Ramos (cell line): ENCODE measurements around the gene ZNF786.
"Not testable (repeated sequence)": the region's sequence is repeated elsewhere in the genome, so short reads cannot be mapped to it uniquely, and the experiment has no call there.

Experiments used
- in situ Hi-C: fragments of 300-500 bp; cut with MboI; formaldehyde crosslinking; loops from one replicate; pipeline ENCODE4 v1.14.3; 2022; ENCODE audit warnings: low sequenced_read_pairs; ENCODE audit not compliant: unreplicated experiment

ZNF786 gene

GRCh38 chr7:149085866-149086265, 4.7 kb downstream of the ZNF786 start:
- in situ Hi-C loops, result no loop called here

DNA sequence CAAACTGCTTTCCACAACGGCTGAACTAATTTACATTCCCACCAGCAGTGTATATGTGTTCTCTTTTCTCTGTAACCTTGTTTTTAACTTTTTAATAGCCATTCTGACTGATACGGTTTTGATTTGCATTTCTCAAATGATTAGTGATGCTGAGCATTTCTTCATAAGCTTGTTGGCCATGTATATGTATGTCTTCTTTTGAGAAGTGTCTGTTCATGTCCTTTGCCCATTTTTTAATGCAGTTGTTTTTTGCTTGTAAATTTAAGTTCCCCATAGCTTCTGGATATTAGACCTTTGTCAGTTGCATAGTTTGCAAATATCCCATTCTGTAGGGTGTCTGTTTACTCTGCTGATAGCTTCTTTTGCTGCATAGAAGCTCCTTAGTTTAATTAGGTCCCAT, 6.1 kb downstream of the ZNF786 start:
- in situ Hi-C loops, result no loop called here

GRCh38 chr7:149081914-149082313, 8.6 kb downstream of the ZNF786 start:
- in situ Hi-C loops, result no loop called here

GRCh38 chr7:149077594-149077993, 12.9 kb downstream of the ZNF786 start:
- in situ Hi-C loops, result no loop called here

- in situ Hi-C loops, result no loop called here
These were observed 15.2 kb downstream of the ZNF786 start for GRCh38 chr7:149075286-149075685.

DNA sequence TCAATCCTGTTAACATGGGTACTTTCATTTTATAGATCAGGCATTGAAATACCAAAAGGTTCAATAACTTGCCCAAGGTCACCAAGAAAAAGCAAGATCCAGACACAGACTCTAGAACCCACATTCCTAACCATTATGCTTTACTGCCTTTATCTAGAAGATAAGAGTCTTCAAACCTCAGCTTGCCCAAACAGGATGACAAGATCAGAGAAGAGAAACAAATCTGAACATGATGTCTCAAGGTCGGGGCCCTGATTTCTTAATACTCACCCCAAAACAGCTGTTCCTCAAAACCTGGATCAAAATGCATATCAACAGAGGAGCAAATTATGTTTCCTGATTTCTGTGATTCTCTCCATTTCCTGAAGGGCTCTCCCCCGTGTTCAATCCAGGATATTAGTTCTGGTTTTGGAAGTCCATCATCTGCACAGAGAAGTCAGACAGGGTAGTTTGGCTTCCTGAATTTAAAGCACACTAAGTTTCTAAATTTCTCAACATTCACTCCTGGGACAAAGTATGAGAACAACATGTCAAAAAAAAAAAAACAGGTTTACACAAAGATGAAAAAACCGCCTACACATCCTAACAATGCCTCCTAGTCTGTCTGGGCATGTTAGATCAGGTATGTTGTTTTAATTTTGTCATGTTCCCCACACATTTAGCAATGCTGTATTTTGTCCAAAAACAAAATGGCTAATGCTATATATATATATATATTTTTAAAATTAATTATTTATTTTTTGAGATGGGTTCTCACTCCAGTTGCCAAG, 16.2 kb downstream of the ZNF786 start:
- in situ Hi-C loops, result no loop called here

DNA sequence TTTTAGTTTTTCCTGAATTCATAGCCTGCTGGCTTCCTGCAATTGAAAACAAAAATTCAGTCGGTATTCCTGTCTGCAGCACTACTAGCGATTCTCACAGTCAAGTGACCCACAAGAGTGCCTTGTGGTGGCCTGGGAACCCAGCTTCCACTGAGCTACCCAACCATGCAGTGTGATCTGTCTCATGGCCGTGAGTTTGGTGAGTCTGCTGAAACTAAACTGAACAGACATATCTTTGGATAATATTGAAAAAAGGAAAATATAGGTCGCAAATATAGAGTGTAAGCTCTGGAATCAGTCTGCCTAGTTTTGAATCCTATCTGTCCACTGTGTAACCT, 18.1 kb downstream of the ZNF786 start:
- in situ Hi-C loops, result no loop called here

DNA sequence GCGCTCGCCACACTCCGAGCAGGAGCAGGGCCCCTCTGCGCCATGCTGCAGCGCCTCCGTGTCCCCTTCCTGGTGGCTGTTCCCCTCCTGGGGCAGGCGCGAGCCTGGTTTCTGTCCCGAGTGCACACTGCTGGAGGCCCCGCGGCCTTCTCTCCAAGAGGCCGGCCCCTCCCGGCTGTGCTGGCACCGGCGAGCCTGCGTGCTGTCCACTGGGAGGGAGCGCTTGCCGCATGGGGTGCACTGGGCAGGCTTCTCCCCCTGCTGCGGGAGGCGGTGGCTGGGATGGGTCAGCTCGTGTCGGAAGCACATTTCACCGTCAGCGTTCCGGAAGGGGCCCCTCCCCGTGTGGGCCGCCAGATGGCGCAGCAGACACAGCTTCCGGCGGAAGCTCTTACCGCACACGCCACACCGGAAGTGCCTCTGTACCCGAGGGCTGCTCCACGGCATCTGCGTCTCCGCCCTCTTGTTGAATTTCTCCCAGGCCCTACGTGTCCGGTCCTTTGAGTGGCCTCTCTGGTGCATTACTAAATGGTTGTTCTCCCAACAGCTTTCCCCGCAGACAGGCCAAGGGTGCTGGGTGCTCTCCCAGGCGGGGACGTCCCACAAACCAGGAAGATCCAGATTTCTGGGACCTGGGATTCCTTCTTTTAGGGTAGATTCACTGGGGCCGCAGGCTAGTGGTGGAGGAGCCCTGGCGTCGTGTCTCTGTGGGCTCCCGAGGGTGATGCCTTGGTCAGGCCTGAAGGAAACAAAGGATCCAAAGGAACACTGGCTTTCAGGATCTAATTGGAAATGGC, 18.7 kb downstream of the ZNF786 start:
- in situ Hi-C loops, result no loop called here

- in situ Hi-C loops, result no loop called here
These were observed 19.3 kb downstream of the ZNF786 start for GRCh38 chr7:149071182-149071635.

DNA sequence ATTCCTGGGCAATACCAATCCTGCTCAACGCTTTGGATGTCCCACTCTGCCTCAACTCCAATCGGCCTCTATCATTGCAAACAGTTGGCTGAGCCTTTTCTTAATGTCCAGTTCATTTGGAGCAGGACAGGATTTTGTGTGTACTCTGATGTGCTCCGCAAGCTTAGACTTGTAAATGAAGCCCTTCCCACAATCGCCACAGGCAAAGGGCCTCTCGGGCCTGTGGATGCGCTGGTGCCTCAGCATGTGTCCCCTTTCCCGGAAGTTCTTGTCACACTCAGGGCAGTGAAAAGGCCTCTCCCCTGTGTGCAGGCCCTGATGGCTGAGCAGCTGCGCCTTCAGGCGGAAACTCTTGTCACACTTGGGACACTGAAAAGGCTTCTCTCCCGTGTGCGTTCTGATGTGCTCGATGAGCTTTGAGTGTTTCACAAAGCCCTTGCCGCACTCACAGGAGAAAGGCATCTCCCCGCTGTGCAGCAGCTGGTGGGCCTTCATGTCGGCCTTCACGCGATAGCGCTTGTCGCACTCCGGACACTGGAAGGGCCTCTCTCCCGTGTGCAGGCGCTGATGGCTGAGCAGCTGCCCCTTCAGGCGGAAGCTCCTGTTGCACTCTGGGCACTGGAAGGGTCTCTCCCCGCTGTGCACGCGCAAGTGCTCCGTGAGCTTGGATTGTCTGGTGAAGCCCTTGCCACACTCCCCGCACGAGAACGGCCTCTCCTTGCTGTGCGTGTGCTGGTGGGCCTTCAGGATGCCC, 20.0 kb downstream of the ZNF786 start:
- in situ Hi-C loops, result no loop called here

DNA sequence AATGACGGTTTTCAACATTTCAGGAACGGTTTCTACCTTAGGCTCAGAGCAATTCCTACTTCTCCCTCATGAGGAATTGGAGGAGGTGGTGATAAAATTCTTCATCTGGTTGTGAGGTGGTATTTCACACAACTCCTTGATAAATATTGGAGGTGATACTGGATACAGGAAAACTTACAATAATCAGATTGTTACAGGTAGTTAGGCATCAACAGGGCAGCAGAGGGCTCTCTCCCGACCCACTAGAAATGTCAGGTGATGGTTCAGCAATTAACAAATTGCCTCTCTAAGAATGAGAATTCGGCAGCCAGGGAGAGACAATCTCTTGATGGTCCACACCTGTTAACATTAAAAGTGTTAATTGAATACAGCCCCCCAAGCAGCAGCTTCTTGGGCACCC, 22.6 kb downstream of the ZNF786 start:
- in situ Hi-C loops, result no loop called here

DNA sequence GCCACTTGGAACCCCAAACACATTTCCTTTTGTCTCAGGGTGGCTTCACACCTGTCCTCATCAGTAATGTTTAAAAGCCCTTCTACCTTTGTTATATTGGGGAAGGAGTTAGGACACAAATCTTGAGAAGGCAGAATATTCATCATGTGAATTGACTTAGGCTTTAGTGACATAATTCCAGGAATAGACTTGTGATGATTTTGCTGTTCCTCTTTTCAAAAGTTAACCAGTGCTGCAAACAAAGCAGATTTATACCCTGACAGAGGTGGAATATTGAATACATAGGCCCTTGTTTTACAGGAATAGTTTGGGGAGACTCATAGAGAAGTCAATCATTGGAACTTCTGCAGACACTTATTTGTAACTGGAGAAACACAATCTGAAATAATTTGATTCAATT, 27.0 kb downstream of the ZNF786 start:
- in situ Hi-C loops, result no loop called here

GRCh38 chr7:149062217-149062899, 28.2 kb downstream of the ZNF786 start:
- in situ Hi-C loops, result not testable (repeated sequence)

DNA sequence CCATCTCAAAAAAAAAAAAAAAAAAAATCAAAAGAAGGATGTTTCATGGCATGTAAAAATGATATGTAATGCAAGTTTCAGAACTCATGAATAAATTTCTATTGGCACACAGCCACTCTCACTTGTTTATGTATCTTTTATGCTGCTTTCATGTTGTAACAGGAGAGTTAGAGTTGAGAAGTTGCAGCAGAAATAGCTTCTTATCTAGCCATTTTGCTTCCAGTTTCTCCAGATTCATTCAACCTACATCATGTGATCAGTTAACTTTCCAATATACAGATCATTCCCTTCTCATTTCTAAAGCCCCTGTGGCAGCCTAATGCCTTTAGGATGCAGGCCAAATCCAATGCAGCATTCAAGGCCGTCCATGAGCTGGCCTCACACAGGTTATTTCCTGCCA, 30.4 kb downstream of the ZNF786 start:
- in situ Hi-C loops, result no loop called here

DNA sequence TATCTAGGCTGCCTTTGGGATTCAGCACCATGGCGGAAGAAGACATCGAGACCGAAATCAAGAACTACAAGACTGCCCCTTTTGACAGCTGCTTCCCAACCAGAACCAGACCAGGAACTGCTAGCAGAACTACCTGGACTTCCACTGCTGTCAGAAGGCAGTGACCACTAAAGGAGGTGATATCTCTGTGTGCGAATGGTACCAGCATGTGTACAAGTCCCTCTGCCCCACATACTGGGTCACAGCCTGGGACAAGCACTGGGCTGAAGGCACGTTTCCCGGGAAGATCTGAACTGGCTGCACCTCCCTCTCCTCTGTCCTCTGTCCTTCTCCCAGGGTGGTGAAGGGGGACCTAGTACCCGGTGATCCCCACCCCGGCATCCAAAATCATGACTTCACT, 36.6 kb downstream of the ZNF786 start:
- in situ Hi-C loops, result no loop called here

DNA sequence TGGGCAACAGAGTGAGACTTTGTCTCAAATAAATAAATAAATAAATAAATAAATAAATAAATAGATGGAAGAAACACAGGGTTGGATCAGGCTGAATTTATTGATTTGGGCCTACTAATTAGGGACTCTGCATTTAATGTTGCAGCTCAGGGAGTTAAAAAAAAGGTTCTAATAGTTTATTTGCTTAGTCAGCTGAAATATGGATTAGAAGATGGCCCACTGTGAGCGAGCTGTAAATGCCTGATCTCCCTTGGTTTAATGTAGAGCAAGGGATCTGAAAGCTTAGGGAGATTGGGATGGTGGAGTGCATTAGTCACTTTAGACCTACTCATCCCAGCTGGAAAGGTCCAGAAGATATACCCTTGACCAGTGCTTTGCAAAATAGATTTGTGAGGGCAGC, 37.1 kb downstream of the ZNF786 start:
- in situ Hi-C loops, result no loop called here

- in situ Hi-C loops, result no loop called here
These were observed 39.6 kb downstream of the ZNF786 start for GRCh38 chr7:149050941-149051340.

DNA sequence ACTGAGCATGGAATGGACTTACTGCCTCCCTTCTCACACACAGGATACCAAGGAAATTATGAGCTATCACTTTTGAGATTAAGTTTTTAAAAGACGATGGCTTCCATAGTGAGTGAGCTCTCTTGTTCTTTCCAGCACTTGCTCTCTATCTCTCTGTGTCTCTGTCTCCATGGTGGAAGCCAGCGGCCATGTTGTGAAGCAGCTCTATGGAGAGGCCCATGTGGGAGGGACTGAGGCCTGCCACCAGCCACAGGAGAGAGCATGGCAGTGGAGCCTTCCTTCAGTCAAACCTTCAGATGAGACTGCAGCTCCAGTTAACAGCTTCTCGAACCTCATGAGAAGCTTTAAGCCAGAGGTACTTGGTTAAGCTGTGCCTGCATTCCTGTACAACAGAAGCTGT, 41.7 kb downstream of the ZNF786 start:
- in situ Hi-C loops, result no loop called here

DNA sequence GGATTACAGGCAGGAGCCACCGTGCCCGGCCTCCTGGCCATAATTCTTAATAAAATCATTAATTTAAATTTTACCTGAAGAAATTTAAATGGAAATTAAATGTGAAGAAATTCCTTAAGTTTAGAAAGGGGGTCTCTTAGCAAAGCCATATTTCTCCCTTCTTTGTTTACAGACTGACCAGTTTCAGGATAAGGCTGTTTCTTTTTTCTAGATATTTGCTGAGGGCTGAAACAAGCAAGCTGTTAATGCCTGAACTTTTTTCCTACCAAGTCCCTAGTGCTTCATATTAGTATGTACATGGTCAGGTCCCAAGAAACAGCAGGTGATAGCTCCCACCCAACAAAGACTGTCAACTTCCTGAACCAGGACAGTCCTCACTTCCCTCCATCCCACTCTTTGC, 44.1 kb downstream of the ZNF786 start:
- in situ Hi-C loops, result no loop called here

DNA sequence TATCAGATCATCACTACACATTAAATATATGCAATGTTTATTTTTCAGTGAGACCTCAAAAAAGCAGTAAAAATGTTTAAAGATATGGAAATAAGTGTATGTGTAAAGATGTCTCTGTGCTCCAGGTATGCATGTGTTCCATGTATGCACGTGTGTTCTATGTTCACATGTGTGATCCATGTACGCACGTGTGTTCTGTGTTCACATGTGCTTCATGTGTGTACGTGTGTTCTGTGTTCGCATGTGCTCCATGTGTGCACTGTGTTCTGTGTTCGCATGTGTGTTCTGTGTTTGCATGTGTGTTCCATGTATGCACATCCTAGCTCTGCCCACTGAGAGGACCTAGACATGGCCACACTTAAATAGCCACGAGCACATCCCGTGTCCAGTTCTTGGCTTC, 46.6 kb downstream of the ZNF786 start:
- in situ Hi-C loops, result no loop called here

DNA sequence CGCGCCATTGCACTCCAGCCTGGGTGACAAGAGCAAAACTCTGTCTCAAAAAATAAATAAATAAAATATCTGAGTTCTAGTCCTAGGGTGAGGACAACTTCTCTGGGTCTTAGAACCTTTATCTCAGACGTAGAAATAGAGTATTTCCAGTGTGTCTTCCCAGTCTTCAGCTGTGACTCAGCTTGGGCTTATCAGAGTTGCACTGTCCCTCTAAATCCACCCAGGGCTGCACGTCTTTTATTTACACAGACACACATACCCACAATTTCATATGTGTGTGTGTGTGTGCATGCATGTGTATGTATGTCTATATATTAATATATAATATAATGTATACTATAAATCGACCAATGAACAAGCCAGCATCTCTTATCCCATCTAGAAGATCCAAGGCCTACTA, 49.2 kb downstream of the ZNF786 start:
- in situ Hi-C loops, result no loop called here
